Kidney epithelial cell (primary cell): ENCODE measurements around the gene UPP1. TPM values are rescaled to one million over a fixed set of nuclear protein-coding genes. Genes with fewer than 3 reads are reported as not detected.

Experiments used
- DNase-seq: peaks from one replicate; pipeline ENCODE4 v3.0.0-alpha.2; 2010; ENCODE audit warnings: low read depth
- H3K27me3 ChIP-seq: 2 replicates; pipeline ENCODE4 v1.6.0; 2011; ENCODE audit warnings: low read length; ENCODE audit not compliant: control insufficient read depth, insufficient read depth
- H3K36me3 ChIP-seq: 2 replicates; pipeline ENCODE4 v1.5.1; 2011; ENCODE audit warnings: low read length; ENCODE audit not compliant: control insufficient read depth, insufficient read depth
- H3K4me3 ChIP-seq: 2 replicates; pipeline ENCODE4 v1.5.1; 2011; ENCODE audit warnings: low read depth, mild to moderate bottlenecking, control low read depth, low read length
- CTCF ChIP-seq: IDR thresholded peaks from 2 replicates; pipeline ENCODE4 v1.5.1; 2011; ENCODE audit warnings: mild to moderate bottlenecking, moderate library complexity, low read length, control low read depth, inconsistent platforms; ENCODE audit not compliant: insufficient read depth, poor library complexity, severe bottlenecking
- total RNA-seq: library from RNA; depleted of rRNA; stranded (reverse); fragments of >200 nt; gene quantifications from 2 replicates; pipeline ENCODE4 v1.2.3, GENCODE V29; 2015

UPP1 gene
- total RNA-seq, 1 donor from 2014 or later = 421 TPM

- no peak for DNase-seq
- TF ChIP-seq CTCF = no peak
- Histone ChIP-seq H3K4me3 (no peak overlapping the region), H3K27me3 (no peaks in the 10 kb centered on the region), H3K36me3 (no peaks in the 10 kb centered on the region)
Measured at GRCh38 chr7:48087349-48087748, 1.7 kb upstream of the UPP1 start.

DNA sequence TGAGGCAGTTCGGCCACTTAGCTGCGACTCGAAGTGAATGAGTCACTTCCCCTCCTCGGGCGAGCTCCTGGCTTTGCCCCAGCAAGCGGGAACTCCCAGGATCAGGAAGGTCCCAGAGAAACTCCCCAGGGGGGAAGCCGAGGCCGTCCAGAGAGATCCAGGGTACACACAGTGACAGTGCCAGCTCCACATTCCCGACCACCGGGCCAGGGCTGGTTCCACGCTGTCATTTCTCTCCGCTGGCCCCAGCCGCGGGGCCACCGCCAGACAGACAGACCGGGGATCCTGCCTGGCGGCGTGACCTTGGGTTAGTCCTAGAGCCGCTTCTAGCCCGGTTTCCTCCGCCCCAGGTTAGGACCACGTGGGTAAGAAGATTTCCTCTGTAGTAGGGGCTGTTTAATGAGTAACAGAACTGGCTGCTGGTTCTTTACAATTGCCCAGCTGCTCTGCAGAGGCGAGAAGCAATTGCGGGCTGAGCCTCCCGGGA, 463 bp upstream of the UPP1 start:
- Histone ChIP-seq H3K27me3 (no peaks in the 10 kb centered on the region), H3K4me3 (peak overlapping the region; percentile 72), H3K36me3 (no peaks in the 10 kb centered on the region)
- DNase-seq = peak; percentile 95
- no peak for TF ChIP-seq CTCF

- no peak for DNase-seq
- H3K36me3 ChIP-seq = no peaks in the 10 kb centered on the region
- no peaks in the 10 kb centered on the region for H3K27me3 ChIP-seq
- peak overlapping the region; percentile 72 for H3K4me3 ChIP-seq
- TF ChIP-seq CTCF = no peak
Measured at GRCh38 chr7:48090095-48090805, 1.2 kb downstream of the UPP1 start.

DNA sequence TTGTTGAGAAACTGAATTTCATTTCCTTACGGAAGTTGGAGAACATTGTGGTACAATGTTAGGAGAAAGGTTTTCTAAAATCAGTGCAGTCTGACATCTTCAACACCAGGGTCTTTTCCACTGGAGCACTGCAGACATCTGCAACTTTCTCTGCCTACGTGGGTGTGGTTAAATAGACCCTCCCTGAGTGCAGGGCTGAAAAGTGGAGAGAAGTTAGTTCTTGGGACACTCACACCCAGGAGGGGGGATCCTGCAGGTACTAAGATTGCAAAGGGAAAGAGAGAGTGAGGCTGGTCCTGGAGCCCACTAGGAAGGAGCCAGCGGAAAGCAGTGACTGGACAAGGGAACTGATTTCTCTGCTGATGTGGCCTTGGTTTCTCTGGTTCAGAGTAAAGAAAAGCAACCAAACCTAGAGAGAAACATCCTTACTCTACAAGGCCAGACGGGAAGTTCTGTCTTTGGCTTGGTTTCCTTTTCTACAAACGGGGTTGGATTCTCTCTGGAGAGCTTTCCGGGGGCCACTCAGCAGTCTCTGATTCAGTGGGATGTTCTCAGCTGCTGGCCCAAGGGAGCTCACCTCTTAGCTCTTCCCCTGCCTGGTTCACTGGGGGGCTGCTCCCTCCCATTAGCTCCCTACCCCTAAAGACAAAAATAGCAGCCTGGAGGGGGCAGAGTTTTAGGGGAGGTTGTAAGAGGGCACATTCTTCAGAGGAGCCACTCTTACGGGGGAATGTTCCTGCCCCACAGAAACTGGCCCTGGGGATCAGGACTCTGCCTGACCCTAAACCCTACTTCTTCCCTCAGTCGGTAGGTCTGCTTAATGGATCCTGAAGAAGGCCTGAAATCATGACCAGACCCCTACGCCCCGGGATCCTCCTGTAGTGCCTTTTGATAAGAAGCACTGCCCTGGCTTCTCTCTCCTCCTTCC, 2.7 kb downstream of the UPP1 start:
- Histone ChIP-seq H3K36me3 (peaks cover 1% of the 10 kb centered on the region), H3K27me3 (no peaks in the 10 kb centered on the region), H3K4me3 (no peak overlapping the region)
- DNase-seq = no peak
- no peak for TF ChIP-seq CTCF

GRCh38 chr7:48094861-48095293, 5.8 kb downstream of the UPP1 start:
- peaks cover 1% of the 10 kb centered on the region for H3K36me3 ChIP-seq
- no peak for DNase-seq
- no peak for TF ChIP-seq CTCF
- H3K27me3 ChIP-seq = no peaks in the 10 kb centered on the region
- no peak overlapping the region for H3K4me3 ChIP-seq
